ENCODE data around the gene PKNOX2.

PKNOX2 gene

GRCh38 chr11:125431481-125431880 lies 266.9 kb downstream of the PKNOX2 start:
- peaks cover 6% of the 10 kb centered on the region; the same call in 1 of the 2 replicates for H3K4me1 ChIP-seq (ENCODE audit: low read length)

GRCh38 chr11:125433454-125434121 lies 269.0 kb downstream of the PKNOX2 start:
- Histone ChIP-seq H3F3A (ENCODE audit: insufficient read depth, low read length) (no peaks in the 10 kb centered on the region), H3K36me3 (replicated peaks; ENCODE audit: insufficient read depth, low read length) (no peaks in the 10 kb centered on the region), H3K4me2 (ENCODE audit: low read depth, low read length) (no peak overlapping the region), H3K9ac (ENCODE audit: low read length) (no peak overlapping the region), H3K4me3 (ENCODE audit: low read length) (no peak overlapping the region), H2AFZ (ENCODE audit: low read length) (peak overlapping the region; percentile 65), H3K79me2 (ENCODE audit: low read length) (no peaks in the 10 kb centered on the region), H3K27ac (ENCODE audit: low read length) (no peak overlapping the region), H3K4me1 (ENCODE audit: low read length) (peaks cover 6% of the 10 kb centered on the region; the same call in 1 of the 2 replicates), H4K20me1 (ENCODE audit: insufficient read depth, low read length) (no peaks in the 10 kb centered on the region), H3K9me3 (replicated peaks; ENCODE audit: insufficient read depth, low read length) (no peaks in the 10 kb centered on the region), H3K27me3 (replicated peaks; ENCODE audit: insufficient read depth, low read length) (no peaks in the 10 kb centered on the region), H3K9me2 (replicated peaks; ENCODE audit: insufficient read depth, low read length) (no peaks in the 10 kb centered on the region)
- DNase-seq, result peak; percentile 48
- TF ChIP-seq CTCF (IDR thresholded peaks at IDR 0.05; ENCODE audit: low read length) (peak; percentile 56), EZH2 (optimal IDR thresholded peaks at IDR 0.05; ENCODE audit: low read depth, low read length) (no peak), EZH2phosphoT487 (IDR thresholded peaks at IDR 0.05; ENCODE audit: low read length) (no peak)

More at GRCh38 chr11:125431481-125431880, 266.9 kb downstream of the PKNOX2 start:
- no peak overlapping the region for H2AFZ ChIP-seq (ENCODE audit: low read length)
- no peak overlapping the region for H3K27ac ChIP-seq (ENCODE audit: low read length)
- H3K79me2 ChIP-seq (ENCODE audit: low read length), result no peaks in the 10 kb centered on the region
- no peaks in the 10 kb centered on the region for H3K27me3 ChIP-seq (replicated peaks; ENCODE audit: insufficient read depth, low read length)
- DNase-seq, result no peak
- TF ChIP-seq CTCF (IDR thresholded peaks at IDR 0.05; ENCODE audit: low read length) (no peak), EZH2phosphoT487 (IDR thresholded peaks at IDR 0.05; ENCODE audit: low read length) (no peak), EZH2 (optimal IDR thresholded peaks at IDR 0.05; ENCODE audit: low read depth, low read length) (no peak)
- no peak overlapping the region for H3K4me2 ChIP-seq (ENCODE audit: low read depth, low read length)
- H3K9me2 ChIP-seq (replicated peaks; ENCODE audit: insufficient read depth, low read length), result no peaks in the 10 kb centered on the region
- H3K9me3 ChIP-seq (replicated peaks; ENCODE audit: insufficient read depth, low read length), result no peaks in the 10 kb centered on the region
- H3K4me3 ChIP-seq (ENCODE audit: low read length), result no peak overlapping the region
- H3F3A ChIP-seq (ENCODE audit: insufficient read depth, low read length), result no peaks in the 10 kb centered on the region
- no peaks in the 10 kb centered on the region for H3K36me3 ChIP-seq (replicated peaks; ENCODE audit: insufficient read depth, low read length)
- H4K20me1 ChIP-seq (ENCODE audit: insufficient read depth, low read length), result no peaks in the 10 kb centered on the region
- no peak overlapping the region for H3K9ac ChIP-seq (ENCODE audit: low read length)

GRCh38 chr11:125435461-125436238 lies 271.1 kb downstream of the PKNOX2 start:
- no peak for DNase-seq
- no peaks in the 10 kb centered on the region for H3K36me3 ChIP-seq (replicated peaks; ENCODE audit: insufficient read depth, low read length)
- H3K79me2 ChIP-seq (ENCODE audit: low read length), result no peaks in the 10 kb centered on the region
- H3K9ac ChIP-seq (ENCODE audit: low read length), result no peak overlapping the region
- no peak overlapping the region for H3K27ac ChIP-seq (ENCODE audit: low read length)
- H2AFZ ChIP-seq (ENCODE audit: low read length), result no peak overlapping the region
- H3K27me3 ChIP-seq (replicated peaks; ENCODE audit: insufficient read depth, low read length), result no peaks in the 10 kb centered on the region
- no peaks in the 10 kb centered on the region for H3K9me3 ChIP-seq (replicated peaks; ENCODE audit: insufficient read depth, low read length)
- no peaks in the 10 kb centered on the region for H3F3A ChIP-seq (ENCODE audit: insufficient read depth, low read length)
- H3K4me1 ChIP-seq (ENCODE audit: low read length), result peaks cover 4% of the 10 kb centered on the region; the same call in 1 of the 2 replicates
- H3K9me2 ChIP-seq (replicated peaks; ENCODE audit: insufficient read depth, low read length), result no peaks in the 10 kb centered on the region
- TF ChIP-seq EZH2phosphoT487 (IDR thresholded peaks at IDR 0.05; ENCODE audit: low read length) (no peak), EZH2 (optimal IDR thresholded peaks at IDR 0.05; ENCODE audit: low read depth, low read length) (no peak), CTCF (IDR thresholded peaks at IDR 0.05; ENCODE audit: low read length) (no peak)
- no peaks in the 10 kb centered on the region for H4K20me1 ChIP-seq (ENCODE audit: insufficient read depth, low read length)
- no peak overlapping the region for H3K4me2 ChIP-seq (ENCODE audit: low read depth, low read length)
- H3K4me3 ChIP-seq (ENCODE audit: low read length), result no peak overlapping the region
